Activated CD8-positive, alpha-beta memory T cell treated with anti-CD3 and anti-CD28 coated beads for 36 hours (primary cell): Measurements from ENCODE around the gene EME1. TPM values are rescaled to one million over a fixed set of nuclear protein-coding genes. Genes with fewer than 3 reads are reported as not detected.
"Not testable (repeated sequence)": the region's sequence is repeated elsewhere in the genome, so short reads cannot be mapped to it uniquely, and the experiment has no call there.

ENCODE experiments used
- CTCF ChIA-PET: fragments of 350-600 bp; sonication (Branson Sonifier 250); formaldehyde crosslinking; loops from one replicate; lab custom pipeline; 2021; ENCODE audit warnings: antibody characterized with exemption; lab: Charles Lee
- POLR2A ChIA-PET: fragments of 350-600 bp; sonication (Branson Sonifier 250); formaldehyde crosslinking; loops from one replicate; lab custom pipeline; 2021; ENCODE audit warnings: antibody characterized with exemption; lab: Charles Lee
- total RNA-seq, 2 experiments: library from RNA; stranded (reverse); gene quantifications; one replicate each; pipeline ENCODE4 v1.2.3, GENCODE V29; 2021

Gene EME1, protein sequence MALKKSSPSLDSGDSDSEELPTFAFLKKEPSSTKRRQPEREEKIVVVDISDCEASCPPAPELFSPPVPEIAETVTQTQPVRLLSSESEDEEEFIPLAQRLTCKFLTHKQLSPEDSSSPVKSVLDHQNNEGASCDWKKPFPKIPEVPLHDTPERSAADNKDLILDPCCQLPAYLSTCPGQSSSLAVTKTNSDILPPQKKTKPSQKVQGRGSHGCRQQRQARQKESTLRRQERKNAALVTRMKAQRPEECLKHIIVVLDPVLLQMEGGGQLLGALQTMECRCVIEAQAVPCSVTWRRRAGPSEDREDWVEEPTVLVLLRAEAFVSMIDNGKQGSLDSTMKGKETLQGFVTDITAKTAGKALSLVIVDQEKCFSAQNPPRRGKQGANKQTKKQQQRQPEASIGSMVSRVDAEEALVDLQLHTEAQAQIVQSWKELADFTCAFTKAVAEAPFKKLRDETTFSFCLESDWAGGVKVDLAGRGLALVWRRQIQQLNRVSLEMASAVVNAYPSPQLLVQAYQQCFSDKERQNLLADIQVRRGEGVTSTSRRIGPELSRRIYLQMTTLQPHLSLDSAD
- total RNA-seq, result 10 to 100 TPM; 28.1 to 30.4 TPM

- CTCF ChIA-PET, result interaction anchor here (0.9 to 3.4 kb wide), 4 partner anchors 8 to 25 kb away, joined by 3 to 16 read pairs (median 4); partner anchors contain the start of gene LRRC59
- POLR2A ChIA-PET, result interaction anchor here (1.0 to 1.3 kb wide), 4 partner anchors 11 to 169 kb away, joined by 3 to 8 read pairs (median 4); partner anchors contain the start of gene XYLT2
Measured at GRCh38 chr17:50372758-50373556, at the start of gene EME1, which contains the start of gene MRPL27. EME1 (plus strand) TSS chr17:50373229; CDS start chr17:50375209, 1,980 bp downstream. MRPL27 (minus strand) TSS chr17:50373184; CDS start chr17:50373170, 14 bp downstream.

- CTCF ChIA-PET, result interaction anchor here (1.0 kb wide), 1 partner anchor 14 kb away, joined by 4 read pairs; no protein-coding TSS in a partner anchor
Measured at GRCh38 chr17:50325906-50326305, 47.1 kb upstream of the EME1 start.

GRCh38 chr17:50326831-50327364 lies 46.1 kb upstream of the EME1 start:
- ChIA-PET CTCF (interaction anchor here (1.0 kb wide), 1 partner anchor 15 kb away, joined by 4 read pairs; no protein-coding TSS in a partner anchor), POLR2A (no interaction called here)

More at GRCh38 chr17:50325906-50326305, 47.1 kb upstream of the EME1 start:
- POLR2A ChIA-PET, result interaction anchor here (0.6 kb wide), 1 partner anchor 1815 kb away, joined by 3 read pairs; no protein-coding TSS in a partner anchor

DNA sequence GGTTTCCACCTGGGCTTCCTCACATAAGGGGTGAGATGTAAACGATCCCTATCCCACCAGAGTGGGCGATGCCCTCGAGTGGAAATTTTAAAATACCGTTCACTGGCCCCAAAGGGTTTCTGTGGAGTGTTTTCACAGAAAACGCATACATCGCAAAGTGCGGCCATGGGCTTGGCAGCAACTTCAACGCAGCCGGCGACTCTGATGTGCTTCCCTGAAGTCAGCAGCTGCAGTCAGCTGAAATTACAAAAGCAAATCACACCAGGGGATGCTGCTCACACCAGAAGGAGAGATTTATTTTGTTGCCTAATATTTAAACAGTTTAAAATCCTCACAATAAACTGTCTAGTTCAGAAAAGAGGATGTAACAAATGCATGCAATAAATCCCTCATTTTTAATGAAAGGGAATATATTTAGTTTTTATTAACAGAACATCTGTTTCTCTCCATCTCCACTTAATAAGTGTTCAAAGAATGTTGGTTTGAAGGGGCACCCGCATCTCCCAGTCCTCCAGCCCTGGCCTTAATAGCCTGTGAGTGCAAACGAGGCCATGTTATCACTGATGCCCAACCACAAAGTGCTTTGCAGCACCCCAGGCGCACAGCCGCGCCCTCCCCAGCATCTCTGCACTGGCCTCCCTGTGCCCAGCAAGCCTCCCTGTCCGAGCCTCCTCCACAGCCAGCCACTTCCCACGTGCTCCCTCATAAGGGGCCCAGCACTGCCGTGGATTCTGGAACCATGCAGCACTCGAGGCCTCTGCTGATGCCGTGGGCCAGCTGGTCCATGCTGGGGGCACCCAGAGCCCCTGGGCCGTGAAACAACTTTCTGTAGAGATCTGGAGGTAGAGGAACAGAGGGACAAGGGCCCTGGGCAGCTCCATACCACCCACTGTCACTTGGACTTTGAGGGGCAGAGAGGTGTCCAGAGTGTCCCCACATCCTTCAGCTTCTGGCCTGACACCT lies 44.4 kb upstream of the EME1 start:
- CTCF ChIA-PET, result interaction anchor here (1.2 kb wide), 1 partner anchor 128 kb away, joined by 3 read pairs; no protein-coding TSS in a partner anchor
- POLR2A ChIA-PET, result no interaction called here

DNA sequence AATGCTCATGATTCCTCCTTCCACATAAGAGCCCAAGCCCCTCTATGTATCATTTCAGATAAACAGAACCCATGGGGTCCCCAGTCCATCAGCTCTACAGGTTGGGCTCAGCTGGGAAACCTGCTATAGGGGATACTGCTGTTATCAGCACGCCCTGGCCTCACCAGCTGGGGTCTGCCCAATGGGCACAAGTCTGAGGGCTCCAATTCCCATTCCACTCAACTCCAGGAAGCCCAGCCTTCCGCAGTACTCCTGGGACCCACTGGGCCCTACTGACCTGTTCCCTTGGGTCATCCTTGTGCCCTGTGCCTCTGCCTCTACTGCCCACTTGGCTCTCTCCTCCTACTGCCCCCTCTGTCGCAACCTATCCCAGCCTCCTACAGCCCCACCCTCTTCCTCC lies 43.3 kb upstream of the EME1 start:
- ChIA-PET CTCF (interaction anchor here (1.2 kb wide), 1 partner anchor 129 kb away, joined by 3 read pairs; no protein-coding TSS in a partner anchor), POLR2A (no interaction called here)

DNA sequence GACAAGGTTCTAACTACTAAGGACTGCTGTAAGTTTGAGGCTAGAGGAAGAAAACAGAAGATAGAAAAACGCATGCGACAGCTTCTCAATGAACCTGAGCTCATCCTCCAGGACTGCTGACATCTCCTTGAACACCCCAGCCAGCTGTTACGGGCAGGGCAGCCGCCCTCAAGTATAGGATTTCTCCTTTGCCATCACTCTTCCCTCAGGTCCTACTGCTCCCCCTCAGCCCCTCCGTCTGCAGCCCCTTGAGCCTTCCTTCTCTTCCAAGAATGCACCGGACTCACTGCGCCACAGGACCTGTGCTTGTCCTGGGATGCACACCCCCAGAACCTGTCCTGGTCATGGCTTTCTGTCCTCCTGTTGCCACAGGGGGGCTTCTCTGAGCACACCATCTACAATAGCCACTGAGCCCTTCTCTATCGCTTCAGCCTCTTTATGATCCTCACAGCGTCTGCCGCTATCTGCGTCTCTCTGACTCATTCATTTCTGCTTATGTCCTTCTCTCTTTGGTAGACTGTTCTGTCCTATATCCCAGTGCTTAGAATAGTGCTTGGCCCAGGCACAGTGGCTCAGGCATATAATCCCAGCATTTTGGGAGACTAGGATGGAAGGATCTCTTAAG lies 42.8 kb upstream of the EME1 start:
- POLR2A ChIA-PET, result no interaction called here
- CTCF ChIA-PET, result no interaction called here

DNA sequence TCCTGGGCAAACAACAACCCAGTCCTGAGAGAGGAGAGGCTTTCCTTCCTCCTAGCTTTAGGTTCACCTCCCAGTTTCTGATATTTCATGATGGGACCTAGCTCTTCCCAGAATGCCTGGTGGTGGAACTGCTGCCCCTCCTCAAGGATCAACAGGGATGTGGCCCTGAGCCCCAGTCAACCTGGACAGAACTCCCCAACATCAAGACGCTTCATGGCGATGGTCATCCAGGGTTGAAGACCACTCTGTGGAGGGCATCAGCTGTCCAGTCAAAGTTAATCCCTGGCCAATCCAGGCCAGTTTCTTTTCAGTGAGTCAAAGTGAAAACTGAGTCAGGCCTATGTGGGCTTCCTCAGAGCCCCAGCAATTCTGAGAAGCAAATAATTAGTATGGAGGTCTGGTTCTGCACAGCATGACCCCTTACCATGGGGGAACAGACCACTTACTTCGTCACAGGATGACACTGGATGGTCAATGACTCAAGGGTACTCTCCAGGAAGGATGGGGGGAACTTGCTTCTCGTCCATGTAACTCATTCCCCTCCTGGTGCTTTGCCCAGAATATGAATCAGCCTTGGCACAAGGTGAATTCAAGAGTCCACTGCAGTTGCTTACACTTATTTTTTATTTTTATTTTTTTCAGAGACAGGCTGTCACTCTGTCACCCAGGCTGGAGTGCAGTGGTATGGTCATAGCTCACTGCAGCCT lies 41.8 kb upstream of the EME1 start:
- ChIA-PET POLR2A (no interaction called here), CTCF (interaction anchor here (0.6 kb wide), 1 partner anchor 313 kb away, joined by 5 read pairs; no protein-coding TSS in a partner anchor)

DNA sequence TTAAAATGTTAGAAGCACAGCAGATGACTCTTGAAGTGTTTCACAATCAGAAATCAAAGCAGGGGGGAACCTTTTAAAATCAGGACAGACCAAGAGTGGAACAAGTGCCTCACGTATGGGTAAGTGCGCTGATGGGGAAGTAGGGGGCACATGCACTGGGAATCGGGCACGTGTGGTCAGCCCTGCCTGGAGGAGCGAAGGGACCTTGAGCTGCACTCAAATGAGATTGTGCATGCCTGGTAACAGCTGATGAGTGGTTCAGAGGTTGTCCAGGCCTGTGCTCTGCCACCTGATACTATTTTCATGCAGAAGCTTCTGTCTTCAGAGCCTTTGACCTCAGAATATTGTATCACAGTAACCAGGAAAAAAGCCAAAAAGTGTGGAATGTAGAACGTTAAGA lies 40.8 kb upstream of the EME1 start:
- POLR2A ChIA-PET, result interaction anchor here (0.7 kb wide), 1 partner anchor 10 kb away, joined by 3 read pairs; no protein-coding TSS in a partner anchor
- CTCF ChIA-PET, result interaction anchor here (0.7 kb wide), 1 partner anchor 61 kb away, joined by 3 read pairs; no protein-coding TSS in a partner anchor

DNA sequence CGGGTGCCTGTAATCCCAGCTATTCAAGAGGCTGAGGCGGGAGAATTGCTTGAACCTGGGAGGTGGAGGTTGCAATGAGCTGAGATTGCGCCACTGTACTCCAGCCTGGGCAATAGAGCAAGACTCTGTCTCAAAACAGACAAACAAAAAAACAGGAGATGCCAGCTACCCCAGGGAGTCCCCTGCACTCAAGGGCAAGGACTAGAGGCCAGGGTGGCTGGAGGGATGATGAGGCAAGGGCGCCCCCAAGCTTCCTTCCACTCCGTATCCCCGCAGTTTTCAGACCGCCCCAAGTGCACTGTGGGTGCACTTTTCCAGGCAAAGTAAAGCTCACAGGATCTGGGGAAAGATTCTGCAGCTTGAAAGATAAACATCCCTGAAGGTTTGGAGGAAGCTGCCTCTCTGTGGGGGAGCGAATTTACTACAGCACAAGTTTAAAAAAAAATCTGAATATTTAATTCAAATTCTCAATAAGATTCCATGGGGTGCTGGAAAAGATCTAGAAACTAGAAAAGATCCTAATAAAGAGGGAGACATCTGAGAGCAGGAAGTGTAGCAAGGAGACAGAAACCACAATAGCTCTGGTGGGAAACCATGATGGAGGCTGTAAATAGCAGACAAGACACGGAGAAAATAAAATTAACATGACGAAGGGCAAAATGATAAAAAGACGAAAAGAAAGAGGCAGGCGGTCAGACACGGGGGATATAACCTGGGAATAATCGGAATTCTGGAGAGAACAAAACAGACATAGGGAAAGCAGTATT lies 39.6 kb upstream of the EME1 start:
- POLR2A ChIA-PET, result not testable (repeated sequence)
- CTCF ChIA-PET, result interaction anchor here (1.1 kb wide), 1 partner anchor 11 kb away, joined by 3 read pairs; no protein-coding TSS in a partner anchor

GRCh38 chr17:50337956-50338355 lies 35.1 kb upstream of the EME1 start:
- ChIA-PET CTCF (no interaction called here), POLR2A (no interaction called here)

- ChIA-PET CTCF (interaction anchor here (1.6 kb wide), 1 partner anchor 138 kb away, joined by 5 read pairs; the partner anchor contains the start of gene COL1A1), POLR2A (no interaction called here)
Measured at GRCh38 chr17:50338645-50339044, 34.4 kb upstream of the EME1 start.

GRCh38 chr17:50339381-50339780 lies 33.6 kb upstream of the EME1 start:
- CTCF ChIA-PET, result interaction anchor here (0.9 to 1.6 kb wide), 2 partner anchors 9 to 139 kb away, joined by 3 to 5 read pairs; partner anchors contain the start of gene COL1A1
- POLR2A ChIA-PET, result no interaction called here

DNA sequence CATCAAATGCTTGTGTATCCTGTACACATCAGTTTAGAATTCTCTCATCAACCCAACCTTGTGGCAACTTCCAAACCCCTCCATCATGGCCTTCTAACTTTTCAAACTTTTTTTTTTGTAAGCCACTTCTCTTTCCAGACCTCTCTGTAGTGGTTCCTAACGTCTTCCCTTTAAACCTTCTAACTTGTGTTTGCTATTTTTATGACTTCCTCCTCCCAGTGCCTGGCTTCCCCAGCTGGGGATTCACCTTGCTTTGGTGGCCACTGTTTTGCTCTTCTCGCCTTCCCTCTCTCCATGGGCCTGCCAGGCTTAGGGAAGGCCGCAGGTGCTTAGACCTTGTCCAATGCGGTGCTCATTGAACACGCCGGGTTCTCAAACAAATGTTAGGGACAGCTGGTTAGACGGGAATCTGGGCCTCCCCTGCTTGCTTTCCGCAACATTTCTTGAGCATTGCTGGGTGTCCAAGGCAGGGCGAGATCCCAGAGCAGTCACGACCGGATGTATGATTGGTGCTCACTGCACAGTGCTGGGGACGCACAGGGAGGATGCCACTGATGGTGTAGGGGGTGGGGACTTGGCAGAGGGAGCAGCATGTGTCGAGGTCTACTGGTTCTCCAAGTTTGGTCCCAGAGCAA lies 28.2 kb upstream of the EME1 start:
- POLR2A ChIA-PET, result interaction anchor here (0.6 to 2.9 kb wide), 3 partner anchors 17 to 53 kb away, joined by 3 to 17 read pairs (median 10); partner anchors contain the start of gene LRRC59
- CTCF ChIA-PET, result interaction anchor here (1.0 to 1.1 kb wide), 2 partner anchors 29 to 175 kb away, joined by 3 read pairs; no protein-coding TSS in a partner anchor

DNA sequence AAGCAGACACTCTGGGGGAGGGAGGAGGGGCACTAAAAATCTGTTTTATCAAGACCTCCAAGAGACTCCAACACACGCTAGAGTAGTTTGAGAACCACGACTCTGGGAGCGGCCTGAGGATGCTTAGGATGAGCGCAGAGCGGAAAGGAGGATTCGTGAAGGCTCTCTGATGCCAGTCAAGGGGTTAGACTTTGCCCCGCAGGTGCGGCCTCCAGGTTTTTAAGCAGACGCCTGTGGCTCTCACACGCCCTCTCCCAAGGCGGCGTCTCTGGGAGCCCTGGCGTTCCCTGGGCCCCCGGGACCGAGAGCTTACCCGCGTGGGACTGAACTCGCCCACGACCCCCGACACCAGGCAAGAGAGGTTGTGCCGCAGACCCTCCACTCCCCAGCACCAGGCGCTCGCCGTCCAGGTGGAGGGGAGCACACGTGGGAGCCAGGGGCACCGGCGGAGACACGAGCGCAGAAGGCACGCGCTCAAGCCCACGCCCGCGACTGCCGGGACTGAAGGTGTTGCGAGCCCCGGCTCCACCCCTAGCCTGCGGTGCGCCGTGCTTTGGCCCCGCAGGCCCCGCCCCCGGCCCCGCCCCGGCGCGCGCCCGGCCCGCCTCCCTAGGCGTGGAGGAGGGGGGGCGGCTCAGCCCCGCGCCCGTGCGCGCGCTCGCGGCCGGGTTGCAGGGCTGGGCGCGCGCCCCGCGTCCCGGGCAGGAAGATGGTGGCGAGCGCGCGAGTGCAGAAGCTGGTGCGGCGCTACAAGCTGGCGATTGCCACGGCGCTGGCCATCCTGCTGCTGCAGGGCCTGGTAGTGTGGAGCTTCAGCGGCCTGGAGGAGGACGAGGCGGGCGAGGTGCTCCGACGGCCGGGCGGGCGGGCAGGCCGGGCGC lies 27.4 kb upstream of the EME1 start, which contains the start of gene XYLT2:
XYLT2 (plus strand) TSS at position 695 of the 881 bp plus-strand sequence; CDS start at position 710, 15 bp downstream.
- CTCF ChIA-PET, result interaction anchor here (0.9 to 1.4 kb wide), 6 partner anchors 15 to 251 kb away, joined by 3 read pairs; partner anchors contain the start of gene LRRC59
- POLR2A ChIA-PET, result interaction anchor here (0.6 to 2.9 kb wide), 4 partner anchors 17 to 52 kb away, joined by 3 to 17 read pairs (median 6); partner anchors contain the start of genes EME1, LRRC59 and MRPL27
